Measurements from ENCODE around the gene SVOPL.

- no peak for TF ChIP-seq CTCF (IDR thresholded peaks at IDR 0.05; ENCODE audit: borderline replicate concordance, extremely low read depth, low read length, poor library complexity, severe bottlenecking)
- TF ChIP-seq EZH2 (IDR thresholded peaks at IDR 0.05; ENCODE audit: borderline replicate concordance, low read depth, low read length, severe bottlenecking): no peak
Observed at GRCh38 chr7:138661069-138661635, 40.0 kb downstream of the SVOPL start.
